H9 (cell line): ENCODE data around the gene CCDC149. TPM values are rescaled to one million over a fixed set of nuclear protein-coding genes. Genes with fewer than 3 reads are reported as not detected.
A peak's percentile ranks its signal among the peaks of the same experiment; 100 is the strongest.

Experiments used
- DNase-seq: peaks from one replicate; pipeline ENCODE4 v3.0.0-alpha.2; 2017
- H2AFZ ChIP-seq: one replicate; pipeline ENCODE4 v1.6.1; 2013; ENCODE audit warnings: mild to moderate bottlenecking, low read length, control low read depth, moderate library complexity
- H2AK5ac ChIP-seq: 2 replicates; pipeline ENCODE4 v1.6.1; 2013; ENCODE audit warnings: low read length, control low read depth, mixed read lengths; ENCODE audit not compliant: insufficient read length
- H2BK120ac ChIP-seq: one replicate; pipeline ENCODE4 v1.6.1; 2013; ENCODE audit warnings: low read depth, mild to moderate bottlenecking, low read length, control low read depth, inconsistent platforms; ENCODE audit not compliant: poor library complexity, severe bottlenecking
- H2BK12ac ChIP-seq: 2 replicates; pipeline ENCODE4 v1.6.1; 2013; ENCODE audit warnings: low read length, control low read depth, mixed read lengths, low read depth; ENCODE audit not compliant: insufficient read length
- H2BK15ac ChIP-seq: 2 replicates; pipeline ENCODE4 v1.6.1; 2013; ENCODE audit warnings: low read depth, low read length, control low read depth
- H2BK20ac ChIP-seq: one replicate; pipeline ENCODE4 v1.6.1; 2013; ENCODE audit warnings: low read depth, mild to moderate bottlenecking, low read length, control low read depth, inconsistent platforms; ENCODE audit not compliant: poor library complexity, severe bottlenecking
- H2BK5ac ChIP-seq: 2 replicates; pipeline ENCODE4 v1.6.1; 2013; ENCODE audit warnings: low read length, control low read depth, mixed read lengths; ENCODE audit not compliant: insufficient read length
- H3K14ac ChIP-seq: 2 replicates; pipeline ENCODE4 v1.6.1; 2013; ENCODE audit warnings: low read length, control low read depth; ENCODE audit not compliant: insufficient read depth
- H3K18ac ChIP-seq: 2 replicates; pipeline ENCODE4 v1.6.1; 2013; ENCODE audit warnings: low read depth, mild to moderate bottlenecking, mixed read lengths, low read length, control low read depth; ENCODE audit not compliant: insufficient read length
- H3K23ac ChIP-seq: 2 replicates; pipeline ENCODE4 v1.6.1; 2013; ENCODE audit warnings: low read length, control low read depth, mixed read lengths, low read depth; ENCODE audit not compliant: insufficient read length
- H3K23me2 ChIP-seq: 2 replicates; pipeline ENCODE4 v1.6.1; 2013; ENCODE audit warnings: low read depth, mild to moderate bottlenecking, mixed read lengths, low read length, control low read depth; ENCODE audit not compliant: insufficient read length, poor library complexity, severe bottlenecking
- H3K27ac ChIP-seq: 2 replicates; pipeline ENCODE4 v1.5.1; 2013; ENCODE audit warnings: low read length, control low read depth, mixed read lengths, low read depth; ENCODE audit not compliant: insufficient read length
- H3K27me3 ChIP-seq: 2 replicates; pipeline ENCODE4 v1.6.1; 2013; ENCODE audit warnings: low read length, control low read depth, inconsistent platforms; ENCODE audit not compliant: insufficient read depth
- H3K4ac ChIP-seq: 2 replicates; pipeline ENCODE4 v1.6.1; 2013; ENCODE audit warnings: low read depth, mild to moderate bottlenecking, control low read depth, inconsistent platforms, low read length, moderate library complexity
- H3K4me1 ChIP-seq: 2 replicates; pipeline ENCODE4 v1.6.1; 2013; ENCODE audit warnings: low read length, control low read depth, inconsistent platforms; ENCODE audit not compliant: insufficient read depth
- H3K4me2 ChIP-seq: 2 replicates; pipeline ENCODE4 v1.6.1; 2013; ENCODE audit warnings: low read length, control low read depth, mixed read lengths; ENCODE audit not compliant: insufficient read length, insufficient read depth
- H3K56ac ChIP-seq: 2 replicates; pipeline ENCODE4 v1.6.1; 2013; ENCODE audit warnings: low read depth, mild to moderate bottlenecking, mixed read lengths, low read length, control low read depth; ENCODE audit not compliant: insufficient read length
- H3K79me1 ChIP-seq: 2 replicates; pipeline ENCODE4 v1.6.1; 2013; ENCODE audit warnings: low read depth, mild to moderate bottlenecking, moderate library complexity, low read length, control low read depth, inconsistent platforms; ENCODE audit not compliant: insufficient read depth, poor library complexity, severe bottlenecking
- H3K79me2 ChIP-seq: 2 replicates; pipeline ENCODE4 v1.6.1; 2013; ENCODE audit warnings: low read length, control low read depth, inconsistent platforms; ENCODE audit not compliant: insufficient read depth
- H3K9ac ChIP-seq: 2 replicates; pipeline ENCODE4 v1.6.1; 2013; ENCODE audit warnings: low read length, control low read depth, mixed read lengths; ENCODE audit not compliant: insufficient read length; ENCODE audit errors: extremely low read depth
- H3K9me3 ChIP-seq: one replicate; pipeline ENCODE4 v1.6.1; 2013; ENCODE audit warnings: low read depth, low read length, inconsistent platforms; ENCODE audit not compliant: control insufficient read depth
- H3T11ph ChIP-seq: one replicate; pipeline ENCODE4 v1.6.1; 2013; ENCODE audit warnings: mild to moderate bottlenecking, low read length, control low read depth, inconsistent platforms
- H4K20me1 ChIP-seq: one replicate; pipeline ENCODE4 v1.6.1; 2013; ENCODE audit not compliant: control insufficient read depth, insufficient read length, insufficient read depth
- H4K5ac ChIP-seq: 2 replicates; pipeline ENCODE4 v1.6.1; 2013; ENCODE audit warnings: low read depth, mild to moderate bottlenecking, mixed read lengths, low read length, control low read depth; ENCODE audit not compliant: insufficient read length
- H4K8ac ChIP-seq: replicated peaks from 2 replicates; pipeline ENCODE4 v1.6.1; 2013; ENCODE audit warnings: low read length, control low read depth, mixed read lengths, low read depth; ENCODE audit not compliant: insufficient read length
- H4K91ac ChIP-seq: 2 replicates; pipeline ENCODE4 v1.6.1; 2013; ENCODE audit warnings: low read depth, mild to moderate bottlenecking, moderate library complexity, mixed read lengths, low read length, control low read depth; ENCODE audit not compliant: insufficient read length
- H3K27ac Mint-ChIP-seq, 3 experiments: 2 replicates in 2 of 3; 3 replicates in 1 of 3; pipeline ENCODE4 v1.8.0; 2020 to 2021; ENCODE audit warnings: mixed read lengths in 3 of 3, mild to moderate bottlenecking in 1 of 3, moderate library complexity in 1 of 3
- H3K27me3 Mint-ChIP-seq: 2 replicates; pipeline ENCODE4 v1.8.0; 2021; ENCODE audit warnings: low read depth, mild to moderate bottlenecking, moderate library complexity, mixed read lengths
- H3K36me3 Mint-ChIP-seq, 3 experiments: 2 replicates in 2 of 3; 3 replicates in 1 of 3; pipeline ENCODE4 v1.8.0; 2020 to 2021; ENCODE audit warnings: low read depth in 3 of 3, mixed read lengths in 3 of 3; ENCODE audit not compliant: insufficient read depth in 1 of 3
- H3K4me1 Mint-ChIP-seq, 2 experiments: 2 replicates each; pipeline ENCODE4 v1.8.0; 2020; ENCODE audit warnings: mixed read lengths in 2 of 2
- H3K4me3 Mint-ChIP-seq, 2 experiments: 2 replicates in 1 of 2; 3 replicates in 1 of 2; pipeline ENCODE4 v1.8.0; 2020 to 2021; ENCODE audit warnings: mild to moderate bottlenecking in 2 of 2, mixed read lengths in 2 of 2, moderate library complexity in 1 of 2
- H3K9me3 Mint-ChIP-seq, 2 experiments: 2 replicates in 1 of 2; 3 replicates in 1 of 2; pipeline ENCODE4 v1.8.0; 2020; ENCODE audit warnings: mild to moderate bottlenecking in 2 of 2, mixed read lengths in 2 of 2, moderate library complexity in 1 of 2
- WGBS: extraction: QIAGEN DNeasy Blood & Tissue Kit; methylation state at CpG from one replicate; pipeline ENCODE4 v1.1.7; 2013; ENCODE audit warnings: missing lambda C conversion rate, low lambda C conversion rate, mixed read lengths; ENCODE audit not compliant: insufficient read length; ENCODE audit errors: extremely low coverage; 5-methylcytosine and 5-hydroxymethylcytosine counted together
- total RNA-seq: library from RNA; stranded (reverse); gene quantifications from 2 replicates; pipeline ENCODE4 v1.2.1, GENCODE V29; 2021
- TF ChIP-seq, protein P1 (sequence below): fragments of 200-600 bp; sonication (generic); conservative IDR thresholded peaks from 3 replicates; pipeline ENCODE4 v1.8.0; 2021; ENCODE audit warnings: antibody characterized with exemption, mild to moderate bottlenecking

Gene CCDC149
- total RNA-seq, 1 experiment from 2014 or later = 4.5 TPM

DNA sequence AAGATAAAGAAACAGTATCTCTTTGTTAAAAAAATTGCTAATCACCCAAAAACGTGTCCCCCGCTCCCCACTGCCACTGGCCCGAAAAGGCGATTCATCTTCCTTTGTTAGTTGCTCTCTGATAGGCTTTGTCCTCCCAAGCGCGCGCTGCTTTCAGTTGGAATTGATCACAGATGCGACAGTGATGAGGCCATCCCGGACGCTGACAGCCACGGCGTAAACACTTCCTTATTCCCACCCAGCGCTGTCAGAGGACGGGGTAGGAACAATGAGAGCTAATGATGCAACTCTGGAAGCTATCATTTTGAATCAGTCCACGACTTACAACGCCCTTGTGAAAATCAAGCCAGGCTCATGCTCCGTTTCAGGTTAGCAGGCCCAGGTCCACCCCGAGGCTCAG lies 96.0 kb downstream of the CCDC149 start:
- Histone ChIP-seq H2BK120ac (no peak overlapping the region), H4K8ac (no peak overlapping the region), H3K14ac (no peak overlapping the region), H3K23me2 (no peaks in the 10 kb centered on the region), H2AFZ (no peak overlapping the region), H3K4me1 (no peaks in the 10 kb centered on the region), H3K9ac (no peak overlapping the region), H3K18ac (no peak overlapping the region), H3K79me2 (no peaks in the 10 kb centered on the region), H4K91ac (no peak overlapping the region), H3K56ac (no peak overlapping the region), H3K79me1 (no peaks in the 10 kb centered on the region), H3K9me3 (no peaks in the 10 kb centered on the region), H4K20me1 (no peaks in the 10 kb centered on the region), H3K27ac (no peak overlapping the region), H2BK20ac (no peak overlapping the region), H2BK15ac (no peak overlapping the region), H3K27me3 (no peaks in the 10 kb centered on the region), H4K5ac (no peak overlapping the region), H2AK5ac (no peak overlapping the region), H3T11ph (no peak overlapping the region), H3K4ac (no peak overlapping the region), H3K23ac (no peak overlapping the region), H2BK12ac (no peak overlapping the region), H3K4me2 (no peak overlapping the region), H2BK5ac (no peak overlapping the region)
- H3K27ac Mint-ChIP-seq = 0 out of 7 replicates have a peak overlapping the region, but pooled peaks of 1 of the 3 experiments have one; percentile 46
- peaks cover 8 to 16% (median 9%) of the 10 kb centered on the region in 3 experiments; a peak in 6 of 7 replicates for H3K36me3 Mint-ChIP-seq
- H3K4me1 Mint-ChIP-seq = peaks cover 0 to 5% of the 10 kb centered on the region in 2 experiments; a peak in 1 of 4 replicates
- no peak overlapping the region for H3K4me3 Mint-ChIP-seq
- peaks cover 0 to 8% of the 10 kb centered on the region in 2 experiments; a peak in 3 of 5 replicates for H3K9me3 Mint-ChIP-seq
- no peak for DNase-seq
- WGBS = no CpG with 5 or more reads among the region's 18 CpGs
- TF ChIP-seq, protein P1, sequence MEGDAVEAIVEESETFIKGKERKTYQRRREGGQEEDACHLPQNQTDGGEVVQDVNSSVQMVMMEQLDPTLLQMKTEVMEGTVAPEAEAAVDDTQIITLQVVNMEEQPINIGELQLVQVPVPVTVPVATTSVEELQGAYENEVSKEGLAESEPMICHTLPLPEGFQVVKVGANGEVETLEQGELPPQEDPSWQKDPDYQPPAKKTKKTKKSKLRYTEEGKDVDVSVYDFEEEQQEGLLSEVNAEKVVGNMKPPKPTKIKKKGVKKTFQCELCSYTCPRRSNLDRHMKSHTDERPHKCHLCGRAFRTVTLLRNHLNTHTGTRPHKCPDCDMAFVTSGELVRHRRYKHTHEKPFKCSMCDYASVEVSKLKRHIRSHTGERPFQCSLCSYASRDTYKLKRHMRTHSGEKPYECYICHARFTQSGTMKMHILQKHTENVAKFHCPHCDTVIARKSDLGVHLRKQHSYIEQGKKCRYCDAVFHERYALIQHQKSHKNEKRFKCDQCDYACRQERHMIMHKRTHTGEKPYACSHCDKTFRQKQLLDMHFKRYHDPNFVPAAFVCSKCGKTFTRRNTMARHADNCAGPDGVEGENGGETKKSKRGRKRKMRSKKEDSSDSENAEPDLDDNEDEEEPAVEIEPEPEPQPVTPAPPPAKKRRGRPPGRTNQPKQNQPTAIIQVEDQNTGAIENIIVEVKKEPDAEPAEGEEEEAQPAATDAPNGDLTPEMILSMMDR = no peak
- H3K27me3 Mint-ChIP-seq = no peaks in the 10 kb centered on the region; the same call in 1 of the 2 replicates
